Gastroesophageal sphincter (tissue), 3 donors: Measurements from ENCODE around the gene PIGS.

Experiments
- CTCF ChIP-seq, 4 experiments: fragments of 200-600 bp in 2 of 4; fragments of 450-650 bp in 2 of 4; sonication (generic) in 1 of 4; IDR thresholded peaks; one replicate each; pipeline ENCODE4 v1.5.1; 2017 to 2019; ENCODE audit warnings: antibody characterized with exemption in 4 of 4, mild to moderate bottlenecking in 2 of 4, moderate library complexity in 2 of 4
- EP300 ChIP-seq: sonication (generic); formaldehyde crosslinking; IDR thresholded peaks from one replicate; pipeline ENCODE4 v1.6.1; 2017; ENCODE audit warnings: antibody characterized with exemption, mild to moderate bottlenecking
- POLR2A ChIP-seq, 2 donors: fragments of 450-650 bp; IDR thresholded peaks; one replicate each; pipeline ENCODE4 v1.6.1; 2017; ENCODE audit warnings: antibody characterized with exemption in 2 of 2, mild to moderate bottlenecking in 2 of 2, moderate library complexity in 1 of 2
- POLR2AphosphoS5 ChIP-seq: sonication (generic); formaldehyde crosslinking; IDR thresholded peaks from one replicate; pipeline ENCODE4 v1.6.1; 2017; ENCODE audit warnings: antibody characterized with exemption

- no peak for TF ChIP-seq EP300
- TF ChIP-seq CTCF (IDR thresholded peaks at IDR 0.05): no peak
- no peak for TF ChIP-seq POLR2A (IDR thresholded peaks at IDR 0.05)
- no peak for TF ChIP-seq POLR2AphosphoS5
Measured at GRCh38 chr17:28509789-28510188, 61.5 kb downstream of the PIGS start.
